ENCODE data around the gene AHCTF1.

DNA sequence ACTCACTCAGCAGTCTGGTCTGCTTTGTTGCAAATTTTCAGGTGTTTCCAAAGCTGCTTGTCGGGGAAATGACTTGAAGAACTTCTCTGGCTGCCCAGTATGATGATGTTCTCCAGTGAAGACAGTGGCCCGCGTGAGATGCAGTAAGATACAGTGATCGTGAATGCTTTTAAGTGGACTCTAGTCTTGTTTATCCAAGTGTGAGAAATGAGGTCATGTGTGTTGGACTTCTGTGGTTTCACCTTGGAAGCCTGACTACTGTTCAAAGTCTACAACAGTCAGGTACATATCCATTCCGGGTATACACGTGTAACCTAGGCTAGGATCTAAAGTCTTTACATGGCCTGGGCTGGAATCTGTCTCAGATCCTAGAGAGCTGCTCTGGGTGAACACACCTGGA, 47.0 kb upstream of the AHCTF1 start:
- TF ChIP-seq CTCF (IDR thresholded peaks at IDR 0.05) (no peak), POLR2A (IDR thresholded peaks at IDR 0.05) (no peak)

All from thyroid gland (tissue), 4 donors.